CD4-positive, alpha-beta T cell treated with Interleukin-10 for 1 hour (primary cell): ENCODE data around the gene CDH10.
A peak's percentile ranks its signal among the peaks of the same experiment; 100 is the strongest.

ENCODE experiments used
- DNase-seq: peaks from one replicate; pipeline ENCODE4 v3.0.0-alpha.2; 2020

The CDH10 gene

GRCh38 chr5:24644761-24645160, at the start of gene CDH10:
Gene CDH10, minus strand, starts transcription at chr5:24644978. Its CDS starts 51,488 bp downstream, at chr5:24593490.
- DNase-seq: no peak

DNA sequence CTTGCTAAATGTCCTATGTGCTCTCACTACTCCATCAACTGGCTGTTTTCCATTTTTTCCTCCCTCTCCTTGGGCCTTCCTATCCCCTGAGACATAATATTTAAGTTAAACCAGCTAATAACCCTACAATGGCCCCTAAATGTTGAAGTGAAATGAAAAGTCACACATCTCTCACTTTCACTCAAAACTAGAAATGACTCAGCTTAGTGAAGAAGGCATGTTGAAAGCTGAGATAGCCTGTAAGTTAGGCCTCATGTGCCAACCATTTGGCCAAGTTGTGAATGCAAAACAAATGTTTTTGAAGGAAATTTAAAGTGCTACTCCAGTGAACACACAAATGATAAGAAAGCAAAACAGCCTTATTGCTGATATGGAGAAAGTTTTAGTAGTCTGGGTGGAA, 48.8 kb upstream of the CDH10 start:
- DNase-seq: no peak

GRCh38 chr5:24691074-24691473, 46.3 kb upstream of the CDH10 start:
- DNase-seq: no peak

- DNase-seq: no peak
These were observed 36.3 kb upstream of the CDH10 start for GRCh38 chr5:24681106-24681505.

DNA sequence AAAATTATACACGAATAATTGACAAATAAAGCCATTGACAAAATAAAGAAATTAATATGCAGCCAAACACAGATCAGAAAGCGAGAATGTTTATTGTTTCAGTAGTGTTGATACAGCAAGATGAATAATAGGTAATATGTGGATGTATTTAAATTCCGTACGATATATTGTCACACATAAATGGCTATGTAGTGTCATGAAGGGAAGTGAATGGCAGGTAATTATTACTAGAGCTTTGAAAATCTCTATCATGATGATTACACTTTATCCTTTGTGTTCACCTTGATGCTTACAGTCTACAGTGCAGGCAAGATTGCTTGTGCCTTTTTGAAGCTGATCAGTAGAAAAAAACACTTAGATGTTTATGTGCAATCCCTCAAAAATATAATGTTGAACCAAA, 23.3 kb upstream of the CDH10 start:
- DNase-seq: no peak

DNA sequence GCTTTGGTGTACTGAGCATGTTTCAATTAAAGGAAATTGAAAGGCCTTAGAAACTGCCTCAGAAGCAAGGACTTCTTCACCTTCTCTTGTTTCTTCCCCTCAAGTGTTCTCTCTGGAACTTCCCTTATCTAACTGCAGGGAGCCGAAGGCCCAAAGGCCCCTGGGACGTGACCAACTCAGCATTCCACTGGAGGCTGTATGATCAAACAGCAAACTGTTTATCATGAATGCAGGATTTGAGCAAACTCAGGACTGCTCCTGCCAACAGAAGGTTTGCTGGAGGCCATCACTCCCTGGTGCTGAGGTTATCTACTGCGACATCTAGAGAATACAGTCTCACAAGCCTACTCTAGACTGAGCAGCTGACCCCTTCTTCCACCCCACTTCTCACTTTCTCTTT, 4.8 kb upstream of the CDH10 start:
- DNase-seq: no peak

DNA sequence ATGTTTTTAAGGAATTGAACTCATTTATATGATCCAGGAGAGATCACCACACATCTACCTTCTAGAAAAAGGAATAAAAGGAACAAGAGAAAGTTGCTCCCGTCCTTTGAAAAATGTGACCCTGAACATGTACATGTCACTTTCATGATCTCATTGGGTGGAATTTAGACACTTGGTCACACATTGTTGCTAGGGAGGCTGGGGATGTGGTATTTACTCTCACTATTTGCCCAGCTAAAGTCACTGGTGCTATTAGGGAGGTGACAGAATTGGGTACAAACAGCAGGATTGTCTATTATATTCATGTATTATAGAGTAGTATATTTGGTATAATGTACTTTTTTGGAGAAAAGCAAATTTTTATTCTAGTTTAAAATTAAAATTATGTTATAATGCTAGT, 2.1 kb upstream of the CDH10 start:
- DNase-seq: no peak

- DNase-seq: no peak
These were observed 705 bp upstream of the CDH10 start for GRCh38 chr5:24645483-24645882.

GRCh38 chr5:24643880-24644279, 898 bp downstream of the CDH10 start:
- DNase-seq: no peak

DNA sequence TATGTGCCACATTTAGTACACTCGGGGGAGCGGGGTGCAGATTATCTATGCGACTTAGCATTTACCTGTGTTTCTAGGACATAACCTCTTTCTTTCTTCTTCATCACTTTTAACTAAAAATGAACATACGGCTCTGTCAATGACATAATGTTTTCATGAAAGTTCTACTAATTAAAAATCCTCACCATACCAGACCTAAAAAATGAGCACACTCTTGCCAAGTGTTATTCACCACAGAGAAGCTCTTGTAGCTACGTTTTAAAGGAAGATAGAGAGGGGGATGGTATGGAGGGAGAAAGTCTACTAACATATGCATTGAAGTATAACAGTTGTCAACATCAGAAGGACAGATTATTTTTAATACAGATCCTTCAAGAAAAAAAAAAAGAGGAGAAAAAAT, 1.6 kb downstream of the CDH10 start:
- no peak for DNase-seq

GRCh38 chr5:24642022-24642421, 2.8 kb downstream of the CDH10 start:
- DNase-seq: no peak

- DNase-seq: no peak
These were observed 9.6 kb downstream of the CDH10 start for GRCh38 chr5:24635209-24635608.

- DNase-seq: peak; percentile 3
These were observed 11.0 kb downstream of the CDH10 start for GRCh38 chr5:24633715-24634325.

DNA sequence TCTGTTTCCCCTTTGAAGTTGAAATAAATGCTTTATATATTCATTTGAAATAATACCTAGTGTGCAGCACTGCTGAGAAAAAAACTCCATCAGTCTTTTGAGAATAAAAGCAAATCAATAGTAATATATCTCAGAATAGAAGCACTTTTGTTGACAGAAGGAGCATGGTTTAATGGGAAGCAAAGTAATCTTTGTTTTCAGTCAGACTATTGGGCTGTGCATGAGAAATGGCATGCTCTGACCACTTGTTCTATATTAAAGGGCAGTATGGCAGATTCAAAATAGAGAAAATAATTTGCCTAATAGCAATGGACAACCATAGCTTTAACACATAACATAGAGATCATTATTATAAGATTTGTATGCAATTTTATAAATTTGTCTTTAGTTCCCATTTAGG, 12.4 kb downstream of the CDH10 start:
- no peak for DNase-seq

GRCh38 chr5:24630918-24631317, 13.9 kb downstream of the CDH10 start:
- DNase-seq: no peak

DNA sequence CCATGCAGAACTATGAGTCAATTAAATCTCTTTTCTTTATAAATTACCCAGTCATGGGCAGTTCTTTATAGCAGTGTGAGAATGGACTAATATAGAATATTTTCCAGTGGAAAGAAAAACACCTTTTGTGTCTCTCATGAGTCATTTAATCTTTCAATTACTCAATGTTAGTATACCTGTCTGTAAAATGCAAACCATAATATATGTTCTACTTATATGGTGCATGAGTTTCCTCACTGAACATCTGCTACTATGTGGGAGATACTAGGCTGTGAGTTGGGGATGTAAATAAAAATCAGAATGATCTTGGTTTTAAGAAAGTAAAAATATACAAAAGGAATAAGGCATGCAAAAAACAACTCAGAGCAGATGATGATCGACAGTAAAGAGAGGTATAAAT, 15.0 kb downstream of the CDH10 start:
- DNase-seq: no peak

DNA sequence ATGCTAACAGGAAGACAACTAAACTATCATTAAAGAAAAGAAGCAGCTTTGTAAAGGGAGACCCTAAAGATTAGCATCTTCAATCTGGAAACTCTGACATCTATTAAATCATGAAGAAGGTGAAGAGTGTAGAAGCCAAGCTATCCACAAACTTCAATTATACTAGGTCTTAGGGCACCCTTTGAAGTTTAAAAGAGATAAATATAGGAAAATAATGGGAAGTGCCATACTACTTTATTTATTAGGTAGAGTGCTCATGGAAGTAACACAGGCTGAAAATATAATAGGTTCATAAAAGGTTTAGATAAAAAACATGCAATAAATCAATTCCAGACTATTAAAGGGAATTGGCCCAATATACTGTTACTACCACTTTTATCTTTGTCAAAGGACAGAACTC, 19.9 kb downstream of the CDH10 start:
- DNase-seq: no peak

- no peak for DNase-seq
These were observed 21.2 kb downstream of the CDH10 start for GRCh38 chr5:24623624-24624023.

- no peak for DNase-seq
These were observed 21.7 kb downstream of the CDH10 start for GRCh38 chr5:24623031-24623430.

DNA sequence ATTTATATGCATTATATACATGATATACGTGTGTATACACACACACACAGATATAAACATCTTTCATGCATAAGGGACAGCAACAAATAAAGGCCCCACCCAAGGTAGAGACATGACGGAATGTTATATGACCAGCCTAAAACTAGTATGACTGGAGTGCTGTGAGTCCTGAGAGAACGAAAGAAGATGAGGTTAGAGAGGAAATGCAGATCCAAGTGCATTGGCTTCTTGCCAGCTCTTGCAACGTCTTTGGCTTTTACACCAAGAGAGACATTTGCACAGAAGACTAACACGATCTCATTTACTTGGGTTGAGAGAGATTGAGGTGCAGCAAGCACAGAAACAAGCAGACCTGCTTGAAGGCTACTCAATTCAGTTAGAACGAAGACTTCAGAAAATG, 23.0 kb downstream of the CDH10 start:
- no peak for DNase-seq

GRCh38 chr5:24616566-24616965, 28.2 kb downstream of the CDH10 start:
- DNase-seq: no peak

- no peak for DNase-seq
These were observed 29.6 kb downstream of the CDH10 start for GRCh38 chr5:24615159-24615558.

DNA sequence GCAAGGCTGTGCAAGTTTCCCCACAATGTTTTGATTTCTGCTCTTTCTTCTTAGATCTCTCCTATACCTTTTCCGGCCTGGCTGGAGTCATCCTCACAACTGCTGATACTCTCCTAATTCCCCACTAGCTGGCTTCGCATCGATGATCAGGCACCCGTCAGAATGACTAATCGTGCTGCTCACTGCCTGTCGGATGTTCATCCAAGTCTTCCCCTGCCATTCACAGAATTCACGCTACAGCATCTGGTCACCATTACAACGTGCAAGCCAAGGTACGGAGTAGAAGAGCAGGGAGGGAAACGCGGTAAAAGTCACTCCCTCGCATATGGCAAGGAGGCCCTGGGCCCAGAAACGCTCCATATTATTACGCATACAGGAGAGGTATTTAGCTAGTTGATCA, 35.1 kb downstream of the CDH10 start:
- DNase-seq: no peak

DNA sequence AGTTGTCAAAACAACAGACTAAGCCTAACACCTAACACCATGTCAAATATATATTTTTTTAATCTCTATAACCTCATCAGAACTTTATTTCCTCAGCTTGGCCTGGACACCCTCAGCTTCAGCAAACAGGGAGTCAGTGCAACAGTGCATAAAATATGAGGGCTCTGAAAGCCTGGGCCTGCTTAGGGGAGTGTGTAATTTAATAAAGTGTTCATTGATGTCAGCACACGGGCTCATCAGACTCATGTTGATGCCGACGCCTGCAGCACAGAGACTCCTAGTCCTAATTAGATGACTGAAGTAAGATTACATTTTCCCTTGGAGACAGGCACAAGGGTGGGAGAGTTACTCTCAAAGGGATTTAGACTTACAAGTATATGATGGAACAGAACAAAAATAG, 37.8 kb downstream of the CDH10 start:
- no peak for DNase-seq

GRCh38 chr5:24602188-24602587, 42.6 kb downstream of the CDH10 start:
- no peak for DNase-seq

GRCh38 chr5:24598956-24599355, 45.8 kb downstream of the CDH10 start:
- DNase-seq: no peak
